ENCODE data around the gene PFKP.
"Not testable (repeated sequence)": the region's sequence is repeated elsewhere in the genome, so short reads cannot be mapped to it uniquely, and the experiment has no call there.

Gene PFKP

DNA sequence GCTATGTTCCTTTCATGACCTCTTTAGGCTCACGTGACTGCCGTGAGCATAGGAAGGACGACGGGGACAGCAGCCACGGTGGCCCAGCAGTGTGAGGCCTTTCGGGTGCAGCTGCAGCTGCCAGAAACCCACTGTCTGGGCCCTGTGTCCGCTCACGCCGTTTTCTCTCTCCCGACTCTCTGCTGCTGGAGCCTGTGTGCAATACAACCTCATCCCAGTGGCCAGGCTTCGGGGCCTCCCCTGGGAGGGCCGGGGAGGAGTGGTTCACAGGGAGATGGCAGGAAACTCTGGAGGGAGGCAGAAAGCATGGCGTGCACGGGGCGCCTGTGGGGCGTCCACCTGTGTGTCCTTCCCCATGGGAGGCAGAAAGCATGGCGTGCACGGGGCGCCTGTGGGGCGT is 38.6 kb downstream of the PFKP start (continued):
- no peak for TF ChIP-seq ZNF133 (tag by site-specific recombination; IDR thresholded peaks at IDR 0.05)
- TF ChIP-seq ZNF391 (tag by site-specific recombination; IDR thresholded peaks at IDR 0.05; ENCODE audit: borderline replicate concordance, low read depth): no peak

DNA sequence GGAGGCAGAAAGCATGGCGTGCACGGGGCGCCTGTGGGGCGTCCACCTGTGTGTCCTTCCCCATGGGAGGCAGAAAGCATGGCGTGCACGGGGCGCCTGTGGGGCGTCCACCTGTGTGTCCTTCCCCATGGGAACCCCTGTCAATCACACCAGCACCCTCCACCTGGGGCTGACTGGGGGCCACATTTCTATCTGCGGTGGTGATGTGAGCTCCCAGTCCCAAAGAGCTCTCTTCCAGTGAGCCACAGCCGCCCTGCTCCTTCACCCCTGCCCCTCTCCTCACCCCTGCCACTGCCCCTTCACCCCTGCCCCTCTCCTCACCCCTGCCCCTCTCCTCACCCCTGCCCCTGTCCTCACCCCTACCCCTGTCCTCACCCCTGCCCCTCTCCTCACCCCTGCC is 39.0 kb downstream of the PFKP start:
- H3K9me3 ChIP-seq (ENCODE audit: control insufficient read depth, insufficient read depth, low read depth, low read length); POLR2A ChIA-PET; H3K4me3 ChIP-seq (ENCODE audit: low read depth, low read length); CTCF ChIA-PET; H3K27ac ChIP-seq (ENCODE audit: extremely low read depth, low read depth, low read length); H3K4me1 ChIP-seq (ENCODE audit: control insufficient read depth, insufficient read depth, low read length): not testable (repeated sequence)
- H3K36me3 ChIP-seq (ENCODE audit: control insufficient read depth in 2 of 2, insufficient read depth in 1 of 2, low read length in 2 of 2): peaks cover 14 to 79% of the 10 kb centered on the region in 2 experiments; a peak in 2 of 3 replicates

DNA sequence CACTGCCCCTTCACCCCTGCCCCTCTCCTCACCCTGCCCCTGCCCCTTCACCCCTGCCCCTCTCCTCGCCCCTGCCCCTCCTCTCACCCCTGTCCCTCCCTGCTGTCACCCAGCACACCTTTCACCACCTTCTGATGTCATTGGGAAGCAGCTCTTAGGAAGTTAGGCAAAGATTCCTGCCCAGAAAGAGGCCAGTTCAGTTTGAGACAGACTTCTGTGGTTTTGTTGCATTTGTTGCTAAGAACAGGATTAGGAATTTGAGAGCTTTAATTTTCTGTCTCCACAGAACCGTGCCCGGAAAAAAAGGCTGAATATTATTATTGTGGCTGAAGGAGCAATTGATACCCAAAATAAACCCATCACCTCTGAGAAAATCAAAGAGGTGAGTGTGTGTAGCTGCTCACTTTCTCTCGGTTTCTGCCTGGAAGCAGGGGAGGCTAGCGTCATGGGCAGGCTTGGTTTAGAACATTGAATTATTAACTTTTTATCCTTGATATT is 39.6 kb downstream of the PFKP start:
- TF ChIP-seq ZBTB20 (tag by site-specific recombination; IDR thresholded peaks at IDR 0.05) (no peak), ZNF76 (tag by site-specific recombination; IDR thresholded peaks at IDR 0.05; ENCODE audit: borderline replicate concordance, low read depth) (no peak), HOXC10 (CRISPR knock-in tag; IDR thresholded peaks at IDR 0.05) (no peak), SP2 (tag by site-specific recombination; IDR thresholded peaks at IDR 0.05) (no peak), ZNF544 (tag by site-specific recombination; IDR thresholded peaks at IDR 0.05) (no peak), HOXD13 (CRISPR knock-in tag; IDR thresholded peaks at IDR 0.05; ENCODE audit: borderline replicate concordance) (no peak), ZNF174 (tag by site-specific recombination; IDR thresholded peaks at IDR 0.05) (no peak), YY1 (tag by site-specific recombination; IDR thresholded peaks at IDR 0.05) (no peak), ZBTB7A (tag by site-specific recombination; IDR thresholded peaks at IDR 0.05; ENCODE audit: low read depth) (no peak), ZNF785 (tag by site-specific recombination; IDR thresholded peaks at IDR 0.05) (no peak), KLF9 (tag by site-specific recombination; IDR thresholded peaks at IDR 0.05; ENCODE audit: low read depth) (no peak), ZNF791 (tag by site-specific recombination; IDR thresholded peaks at IDR 0.05) (no peak)
- TF ChIP-seq, protein P1, sequence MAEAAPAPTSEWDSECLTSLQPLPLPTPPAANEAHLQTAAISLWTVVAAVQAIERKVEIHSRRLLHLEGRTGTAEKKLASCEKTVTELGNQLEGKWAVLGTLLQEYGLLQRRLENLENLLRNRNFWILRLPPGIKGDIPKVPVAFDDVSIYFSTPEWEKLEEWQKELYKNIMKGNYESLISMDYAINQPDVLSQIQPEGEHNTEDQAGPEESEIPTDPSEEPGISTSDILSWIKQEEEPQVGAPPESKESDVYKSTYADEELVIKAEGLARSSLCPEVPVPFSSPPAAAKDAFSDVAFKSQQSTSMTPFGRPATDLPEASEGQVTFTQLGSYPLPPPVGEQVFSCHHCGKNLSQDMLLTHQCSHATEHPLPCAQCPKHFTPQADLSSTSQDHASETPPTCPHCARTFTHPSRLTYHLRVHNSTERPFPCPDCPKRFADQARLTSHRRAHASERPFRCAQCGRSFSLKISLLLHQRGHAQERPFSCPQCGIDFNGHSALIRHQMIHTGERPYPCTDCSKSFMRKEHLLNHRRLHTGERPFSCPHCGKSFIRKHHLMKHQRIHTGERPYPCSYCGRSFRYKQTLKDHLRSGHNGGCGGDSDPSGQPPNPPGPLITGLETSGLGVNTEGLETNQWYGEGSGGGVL (tag by site-specific recombination; IDR thresholded peaks at IDR 0.05): no peak
- TF ChIP-seq, protein P2, sequence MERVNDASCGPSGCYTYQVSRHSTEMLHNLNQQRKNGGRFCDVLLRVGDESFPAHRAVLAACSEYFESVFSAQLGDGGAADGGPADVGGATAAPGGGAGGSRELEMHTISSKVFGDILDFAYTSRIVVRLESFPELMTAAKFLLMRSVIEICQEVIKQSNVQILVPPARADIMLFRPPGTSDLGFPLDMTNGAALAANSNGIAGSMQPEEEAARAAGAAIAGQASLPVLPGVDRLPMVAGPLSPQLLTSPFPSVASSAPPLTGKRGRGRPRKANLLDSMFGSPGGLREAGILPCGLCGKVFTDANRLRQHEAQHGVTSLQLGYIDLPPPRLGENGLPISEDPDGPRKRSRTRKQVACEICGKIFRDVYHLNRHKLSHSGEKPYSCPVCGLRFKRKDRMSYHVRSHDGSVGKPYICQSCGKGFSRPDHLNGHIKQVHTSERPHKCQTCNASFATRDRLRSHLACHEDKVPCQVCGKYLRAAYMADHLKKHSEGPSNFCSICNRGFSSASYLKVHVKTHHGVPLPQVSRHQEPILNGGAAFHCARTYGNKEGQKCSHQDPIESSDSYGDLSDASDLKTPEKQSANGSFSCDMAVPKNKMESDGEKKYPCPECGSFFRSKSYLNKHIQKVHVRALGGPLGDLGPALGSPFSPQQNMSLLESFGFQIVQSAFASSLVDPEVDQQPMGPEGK (tag by site-specific recombination; IDR thresholded peaks at IDR 0.05): no peak
- TF ChIP-seq, protein P3, sequence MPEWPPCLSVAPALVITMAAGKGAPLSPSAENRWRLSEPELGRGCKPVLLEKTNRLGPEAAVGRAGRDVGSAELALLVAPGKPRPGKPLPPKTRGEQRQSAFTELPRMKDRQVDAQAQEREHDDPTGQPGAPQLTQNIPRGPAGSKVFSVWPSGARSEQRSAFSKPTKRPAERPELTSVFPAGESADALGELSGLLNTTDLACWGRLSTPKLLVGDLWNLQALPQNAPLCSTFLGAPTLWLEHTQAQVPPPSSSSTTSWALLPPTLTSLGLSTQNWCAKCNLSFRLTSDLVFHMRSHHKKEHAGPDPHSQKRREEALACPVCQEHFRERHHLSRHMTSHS (tag by site-specific recombination; IDR thresholded peaks at IDR 0.05): no peak
- TF ChIP-seq, protein P4, sequence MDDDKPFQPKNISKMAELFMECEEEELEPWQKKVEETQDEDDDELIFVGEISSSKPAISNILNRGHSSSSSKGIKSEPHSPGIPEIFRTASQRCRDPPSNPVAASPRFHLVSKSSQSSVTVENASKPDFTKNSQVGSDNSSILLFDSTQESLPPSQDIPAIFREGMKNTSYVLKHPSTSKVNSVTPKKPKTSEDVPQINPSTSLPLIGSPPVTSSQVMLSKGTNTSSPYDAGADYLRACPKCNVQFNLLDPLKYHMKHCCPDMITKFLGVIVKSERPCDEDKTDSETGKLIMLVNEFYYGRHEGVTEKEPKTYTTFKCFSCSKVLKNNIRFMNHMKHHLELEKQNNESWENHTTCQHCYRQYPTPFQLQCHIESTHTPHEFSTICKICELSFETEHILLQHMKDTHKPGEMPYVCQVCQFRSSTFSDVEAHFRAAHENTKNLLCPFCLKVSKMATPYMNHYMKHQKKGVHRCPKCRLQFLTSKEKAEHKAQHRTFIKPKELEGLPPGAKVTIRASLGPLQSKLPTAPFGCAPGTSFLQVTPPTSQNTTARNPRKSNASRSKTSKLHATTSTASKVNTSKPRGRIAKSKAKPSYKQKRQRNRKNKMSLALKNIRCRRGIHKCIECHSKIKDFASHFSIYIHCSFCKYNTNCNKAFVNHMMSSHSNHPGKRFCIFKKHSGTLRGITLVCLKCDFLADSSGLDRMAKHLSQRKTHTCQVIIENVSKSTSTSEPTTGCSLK (tag by site-specific recombination; IDR thresholded peaks at IDR 0.05): no peak
- TF ChIP-seq, protein P5, sequence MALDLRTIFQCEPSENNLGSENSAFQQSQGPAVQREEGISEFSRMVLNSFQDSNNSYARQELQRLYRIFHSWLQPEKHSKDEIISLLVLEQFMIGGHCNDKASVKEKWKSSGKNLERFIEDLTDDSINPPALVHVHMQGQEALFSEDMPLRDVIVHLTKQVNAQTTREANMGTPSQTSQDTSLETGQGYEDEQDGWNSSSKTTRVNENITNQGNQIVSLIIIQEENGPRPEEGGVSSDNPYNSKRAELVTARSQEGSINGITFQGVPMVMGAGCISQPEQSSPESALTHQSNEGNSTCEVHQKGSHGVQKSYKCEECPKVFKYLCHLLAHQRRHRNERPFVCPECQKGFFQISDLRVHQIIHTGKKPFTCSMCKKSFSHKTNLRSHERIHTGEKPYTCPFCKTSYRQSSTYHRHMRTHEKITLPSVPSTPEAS (tag by site-specific recombination; IDR thresholded peaks at IDR 0.05): no peak
- TF ChIP-seq, protein P6, sequence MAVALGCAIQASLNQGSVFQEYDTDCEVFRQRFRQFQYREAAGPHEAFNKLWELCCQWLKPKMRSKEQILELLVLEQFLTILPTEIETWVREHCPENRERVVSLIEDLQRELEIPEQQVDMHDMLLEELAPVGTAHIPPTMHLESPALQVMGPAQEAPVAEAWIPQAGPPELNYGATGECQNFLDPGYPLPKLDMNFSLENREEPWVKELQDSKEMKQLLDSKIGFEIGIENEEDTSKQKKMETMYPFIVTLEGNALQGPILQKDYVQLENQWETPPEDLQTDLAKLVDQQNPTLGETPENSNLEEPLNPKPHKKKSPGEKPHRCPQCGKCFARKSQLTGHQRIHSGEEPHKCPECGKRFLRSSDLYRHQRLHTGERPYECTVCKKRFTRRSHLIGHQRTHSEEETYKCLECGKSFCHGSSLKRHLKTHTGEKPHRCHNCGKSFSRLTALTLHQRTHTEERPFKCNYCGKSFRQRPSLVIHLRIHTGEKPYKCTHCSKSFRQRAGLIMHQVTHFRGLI (tag by site-specific recombination; IDR thresholded peaks at IDR 0.05): no peak
- TF ChIP-seq, protein P7, sequence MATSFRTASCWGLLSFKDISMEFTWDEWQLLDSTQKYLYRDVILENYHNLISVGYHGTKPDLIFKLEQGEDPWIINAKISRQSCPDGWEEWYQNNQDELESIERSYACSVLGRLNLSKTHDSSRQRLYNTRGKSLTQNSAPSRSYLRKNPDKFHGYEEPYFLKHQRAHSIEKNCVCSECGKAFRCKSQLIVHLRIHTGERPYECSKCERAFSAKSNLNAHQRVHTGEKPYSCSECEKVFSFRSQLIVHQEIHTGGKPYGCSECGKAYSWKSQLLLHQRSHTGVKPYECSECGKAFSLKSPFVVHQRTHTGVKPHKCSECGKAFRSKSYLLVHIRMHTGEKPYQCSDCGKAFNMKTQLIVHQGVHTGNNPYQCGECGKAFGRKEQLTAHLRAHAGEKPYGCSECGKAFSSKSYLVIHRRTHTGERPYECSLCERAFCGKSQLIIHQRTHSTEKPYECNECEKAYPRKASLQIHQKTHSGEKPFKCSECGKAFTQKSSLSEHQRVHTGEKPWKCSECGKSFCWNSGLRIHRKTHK (tag by site-specific recombination; IDR thresholded peaks at IDR 0.05): no peak
- Histone ChIP-seq H3K4me1 (ENCODE audit: control insufficient read depth, insufficient read depth, low read length) (no peaks in the 10 kb centered on the region), H3K4me3 (ENCODE audit: low read depth, low read length) (no peak overlapping the region), H3K27ac (ENCODE audit: extremely low read depth, low read depth, low read length) (no peak overlapping the region), H3K36me3 (ENCODE audit: control insufficient read depth in 2 of 2, insufficient read depth in 1 of 2, low read length in 2 of 2) (peaks cover 14 to 81% of the 10 kb centered on the region in 2 experiments; a peak in 2 of 3 replicates), H3K9me3 (ENCODE audit: control insufficient read depth, insufficient read depth, low read depth, low read length) (no peaks in the 10 kb centered on the region)
- ChIA-PET CTCF (interaction anchor here (0.7 kb wide), 1 partner anchor 16 kb away, joined by 3 read pairs; no protein-coding TSS in a partner anchor), POLR2A (no interaction called here)

Data from HEK293 (cell line).